Pancreas (tissue), 10 donors: ENCODE data around the gene VEPH1. TPM values are rescaled to one million over a fixed set of nuclear protein-coding genes. Genes with fewer than 3 reads are reported as not detected.

Experiments
- ATAC-seq, 4 donors: fragments of 200-7000 bp; cut with Tn5 transposase; one replicate each; pipeline versions ENCODE4 v1.8.0 to v1.9.1; 2020; ENCODE audit warnings: mild to moderate bottlenecking in 4 of 4, moderate library complexity in 4 of 4
- DNase-seq, 6 donors: peaks; one replicate each; pipeline ENCODE4 v3.0.0-alpha.2; 2020
- FAIRE-seq: peaks from 2 replicates; lab custom pipeline; 2012; peaks lifted over from hg19 to GRCh38; lab: Jason Lieb, UNC
- H3K27ac ChIP-seq, 4 donors: fragments of 200-600 bp; sonication (generic); 1 replicate in 3 of 4; 2 replicates in 1 of 4; pipeline versions ENCODE4 v1.5.0 to v1.8.0; 2020
- H3K27me3 ChIP-seq, 4 donors: fragments of 200-600 bp; one replicate each; pipeline ENCODE4 v1.8.0; 2021
- H3K36me3 ChIP-seq, 3 donors: fragments of 200-600 bp; sonication (generic) in 1 of 3; one replicate each; pipeline versions ENCODE4 v1.5.0 to v1.8.0; 2020 to 2021
- H3K4me1 ChIP-seq, 3 donors: fragments of 200-600 bp; one replicate each; pipeline ENCODE4 v1.8.0; 2021
- H3K4me3 ChIP-seq, 4 donors: fragments of 200-600 bp; sonication (generic) in 2 of 4; one replicate each; pipeline versions ENCODE4 v1.5.0 to v1.8.0; 2020 to 2021
- H3K9me3 ChIP-seq, 4 donors: fragments of 200-600 bp; one replicate each; pipeline ENCODE4 v1.8.0; 2021
- CTCF ChIP-seq, 4 donors: fragments of 200-600 bp; sonication (generic) in 3 of 4; IDR thresholded peaks; one replicate each; pipeline versions ENCODE4 v1.5.0 to v1.8.0; 2021; ENCODE audit warnings: antibody characterized with exemption in 4 of 4
- WGBS, 2 donors: extraction: QIAGEN DNeasy Blood & Tissue Kit; methylation state at CpG; one replicate each; pipeline ENCODE4 v1.1.7; 2013; 5-methylcytosine and 5-hydroxymethylcytosine counted together
- intact Hi-C, 3 donors: fragments of 100-400 bp; cut with DNase I; formaldehyde crosslinking; loops; one replicate each; pipeline versions ENCODE4 v1.11.1 to v1.14.2; 2022
- polyA plus RNA-seq, 2 donors: library from polyadenylated mRNA; stranded (reverse); fragments of 200-250 nt; gene quantifications; one replicate each; pipeline ENCODE4 v1.2.3, GENCODE V29; 2013
- total RNA-seq, 6 donors: library from RNA; stranded (reverse); fragmentation: NEBNext Ultra II Directional in 4 of 6; extraction: Animal tissue kit (Norgen Biotek cat#: 25700) in 4 of 6; gene quantifications; one replicate each; pipeline versions ENCODE4 v1.2.1 to v1.2.4, GENCODE V29; 2021 to 2023
- donor health status: healthy with polysubstance abuse.
- donor health status: DM: no; HTN: no; CAD: no; lungs with moderate emphysema.
- donor health status: DM: no; HTN: no; CAD: no.
- donor health status: control.
- donor health status: control.
- donor health status: Bipolar disorder and iron deficiency.
- donor health status: DM: yes; HTN: yes; CAD: no.
- donor health status: DM: no; HTN: no; CAD: no.
- donor health status: DM: no; HTN: no; CAD: no.
- donor health status: DM: yes; HTN: yes; CAD: no.

The VEPH1 gene
- total and polyA plus RNA-seq, 8 donors = 7.6 to 18.3 (median 13.1) TPM

- 88 to 92% methylated on average over 3 of the region's 3 CpGs for WGBS, 2 donors
- H3K27ac ChIP-seq = no peak overlapping the region
- FAIRE-seq (no peak), DNase-seq (no peak), ATAC-seq (no peak)
- H3K4me3 ChIP-seq = no peak overlapping the region
- intact Hi-C loops = no loop called here
- no peaks in the 10 kb centered on the region for H3K27me3 ChIP-seq
- H3K9me3 ChIP-seq = no peaks in the 10 kb centered on the region
- H3K36me3 ChIP-seq = no peaks in the 10 kb centered on the region
- no peaks in the 10 kb centered on the region for H3K4me1 ChIP-seq
- TF ChIP-seq CTCF (IDR thresholded peaks at IDR 0.05) = no peak
These were observed 95.4 kb downstream of the VEPH1 start for GRCh38 chr3:157407769-157408168.

- no peak overlapping the region for H3K27ac ChIP-seq
- WGBS, 2 donors = 80 to 86% methylated on average over 5 of the region's 5 CpGs
- no peak for DNase-seq
- intact Hi-C loops = no loop called here
- H3K4me1 ChIP-seq = no peaks in the 10 kb centered on the region
- TF ChIP-seq CTCF (IDR thresholded peaks at IDR 0.05) = no peak
- ATAC-seq = no peak
- H3K9me3 ChIP-seq = no peaks in the 10 kb centered on the region
- FAIRE-seq = no peak
- no peaks in the 10 kb centered on the region for H3K36me3 ChIP-seq
- H3K27me3 ChIP-seq = no peaks in the 10 kb centered on the region
- no peak overlapping the region for H3K4me3 ChIP-seq
These were observed 96.8 kb downstream of the VEPH1 start for GRCh38 chr3:157406394-157406793.

GRCh38 chr3:157405457-157405856 is 97.8 kb downstream of the VEPH1 start:
- Histone ChIP-seq H3K27me3 (no peaks in the 10 kb centered on the region), H3K36me3 (no peaks in the 10 kb centered on the region), H3K27ac (no peak overlapping the region), H3K9me3 (no peaks in the 10 kb centered on the region), H3K4me3 (no peak overlapping the region), H3K4me1 (no peaks in the 10 kb centered on the region)
- no peak for TF ChIP-seq CTCF (IDR thresholded peaks at IDR 0.05)
- DNase-seq (no peak), FAIRE-seq (no peak), ATAC-seq (no peak)
- WGBS, 2 donors = 54 to 66% methylated on average over 2 of the region's 2 CpGs
- intact Hi-C loops = no loop called here

- Histone ChIP-seq H3K27me3 (no peaks in the 10 kb centered on the region), H3K27ac (no peak overlapping the region), H3K4me1 (no peaks in the 10 kb centered on the region), H3K9me3 (no peaks in the 10 kb centered on the region), H3K4me3 (no peak overlapping the region), H3K36me3 (no peaks in the 10 kb centered on the region)
- FAIRE-seq = no peak
- no peak for ATAC-seq
- no peak for DNase-seq
- intact Hi-C loops = no loop called here
- TF ChIP-seq CTCF (IDR thresholded peaks at IDR 0.05) = no peak
- 50 to 94% methylated on average over 1 of the region's 1 CpG for WGBS, 2 donors
These were observed 98.8 kb downstream of the VEPH1 start for GRCh38 chr3:157404381-157404780.

- TF ChIP-seq CTCF (IDR thresholded peaks at IDR 0.05) = no peak
- intact Hi-C loops = no loop called here
- no peak for FAIRE-seq
- no peaks in the 10 kb centered on the region for H3K9me3 ChIP-seq
- no peak overlapping the region for H3K4me3 ChIP-seq
- DNase-seq = no peak
- no peaks in the 10 kb centered on the region for H3K4me1 ChIP-seq
- H3K36me3 ChIP-seq = no peaks in the 10 kb centered on the region
- ATAC-seq = no peak
- WGBS, 2 donors = 96 to 97% methylated on average over 3 of the region's 3 CpGs
- H3K27me3 ChIP-seq = no peaks in the 10 kb centered on the region
- H3K27ac ChIP-seq = no peak overlapping the region
These were observed 104.6 kb downstream of the VEPH1 start for GRCh38 chr3:157398598-157398997.
